Stimulated activated CD4-positive, alpha-beta T cell treated with anti-CD3 and anti-CD28 coated beads, Interleukin-4, amount 100 ng/mL, for 24 hours (primary cell): ENCODE results near the gene ZNF316.
A peak's percentile ranks its signal among the peaks of the same experiment; 100 is the strongest.
"Not testable (repeated sequence)": the region's sequence is repeated elsewhere in the genome, so short reads cannot be mapped to it uniquely, and the experiment has no call there.

Experiments
- DNase-seq: peaks from one replicate; pipeline ENCODE4 v3.0.0-alpha.2; 2020

The ZNF316 gene

GRCh38 chr7:6622134-6622710 lies 14.9 kb upstream of the ZNF316 start:
- DNase-seq = no peak

DNA sequence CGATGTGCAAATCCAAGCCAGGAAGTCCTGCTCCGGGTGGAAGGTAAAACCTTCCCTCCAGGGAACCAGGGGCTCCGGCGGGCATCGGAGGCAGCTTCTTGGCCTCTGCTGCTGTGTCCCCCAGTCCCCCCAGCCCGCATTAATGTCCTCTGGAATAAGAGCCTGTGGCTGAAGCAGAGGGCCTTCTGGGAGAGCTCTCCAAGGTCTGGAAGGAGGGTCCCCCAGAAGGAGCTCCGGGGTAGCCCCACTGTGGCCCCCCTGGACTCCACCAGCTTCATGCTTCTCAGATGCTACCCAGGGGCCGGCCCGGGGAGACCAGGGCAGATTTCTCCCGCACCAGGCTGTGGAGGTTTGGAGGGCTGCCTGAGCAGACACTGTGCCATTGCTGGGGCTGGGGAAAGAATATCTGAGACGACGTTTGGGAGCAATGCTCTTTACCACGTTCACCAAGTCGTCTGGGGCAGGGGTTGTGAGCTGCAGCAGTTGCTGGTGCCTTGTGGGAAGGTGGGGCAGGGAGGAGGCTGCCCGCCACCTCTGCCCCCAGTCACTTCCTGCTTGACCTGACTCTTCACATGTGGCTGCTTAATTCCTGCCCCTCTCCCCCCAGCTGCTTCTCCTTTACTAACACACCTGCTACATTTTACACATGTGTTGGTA lies 13.4 kb upstream of the ZNF316 start:
- no peak for DNase-seq

DNA sequence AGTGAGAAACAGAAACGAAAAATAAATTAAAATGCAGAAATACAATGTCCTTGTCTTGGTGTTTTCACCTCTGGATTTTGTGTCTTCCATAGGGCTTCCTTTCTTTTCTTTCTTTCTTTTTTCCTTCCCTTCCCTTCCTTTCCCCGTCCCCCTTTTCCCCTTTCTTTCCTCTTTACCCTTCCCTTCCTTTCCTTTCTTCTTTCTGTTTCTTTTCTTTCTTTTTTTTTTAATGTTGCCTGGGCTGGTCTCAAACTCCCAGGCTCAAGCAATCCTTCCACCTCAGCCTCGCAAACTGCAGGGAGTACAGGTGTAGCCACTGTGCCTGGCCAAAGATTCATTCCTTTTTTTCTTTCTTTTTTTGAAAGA lies 12.9 kb upstream of the ZNF316 start:
- no peak for DNase-seq

DNA sequence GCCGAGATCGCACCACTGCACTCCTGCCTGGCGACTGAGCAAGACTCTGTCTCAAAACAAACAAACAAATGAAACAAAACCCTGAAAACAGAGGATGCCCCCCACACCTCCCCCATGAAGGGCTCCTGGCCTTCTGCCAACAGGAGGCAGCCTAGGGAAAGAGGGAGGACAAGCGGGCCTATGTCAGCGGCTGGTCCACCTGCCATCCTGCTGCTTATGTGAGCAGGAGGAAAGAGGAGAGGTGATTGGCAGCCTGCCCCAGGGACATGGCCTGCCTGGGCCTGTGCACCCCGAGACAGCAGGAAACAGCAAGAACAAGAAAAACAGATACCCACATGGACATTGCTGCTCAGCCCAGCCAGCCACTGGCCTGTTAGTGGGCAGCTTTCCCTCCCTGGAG lies 9.1 kb upstream of the ZNF316 start:
- DNase-seq = no peak

GRCh38 chr7:6630007-6630849 lies 6.9 kb upstream of the ZNF316 start:
- no peak for DNase-seq

- no peak for DNase-seq
Measured at GRCh38 chr7:6631605-6632004, 5.5 kb upstream of the ZNF316 start.

GRCh38 chr7:6634021-6634420 lies 3.1 kb upstream of the ZNF316 start:
- DNase-seq = no peak

- DNase-seq = not testable (repeated sequence)
Measured at GRCh38 chr7:6634971-6635370, 2.1 kb upstream of the ZNF316 start.

GRCh38 chr7:6637544-6638229 lies 569 bp downstream of the ZNF316 start:
- DNase-seq = peak; percentile 62

DNA sequence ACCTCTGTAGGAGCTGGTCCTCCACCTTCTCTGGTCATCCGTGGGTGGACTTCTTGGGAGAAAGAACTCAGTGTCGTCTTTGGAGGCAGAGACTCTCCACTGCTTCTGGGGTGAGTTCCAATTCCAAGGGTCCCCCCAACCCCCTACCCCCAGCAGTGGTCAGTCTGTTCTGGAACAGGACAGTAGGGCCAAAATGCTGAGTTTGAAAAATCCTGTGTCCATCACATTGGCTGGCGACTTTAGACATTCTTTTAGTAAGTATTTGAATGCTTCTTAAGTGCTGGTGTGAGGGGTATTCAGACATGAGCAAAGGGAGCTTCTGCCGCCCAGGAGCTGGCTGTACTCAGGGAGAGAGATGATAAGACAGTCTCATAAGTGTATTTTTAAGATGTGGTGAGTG lies 1.9 kb downstream of the ZNF316 start:
- DNase-seq = no peak

GRCh38 chr7:6639627-6640026 lies 2.5 kb downstream of the ZNF316 start:
- no peak for DNase-seq

GRCh38 chr7:6640246-6640721 lies 3.2 kb downstream of the ZNF316 start:
- DNase-seq = peak; percentile 44

DNA sequence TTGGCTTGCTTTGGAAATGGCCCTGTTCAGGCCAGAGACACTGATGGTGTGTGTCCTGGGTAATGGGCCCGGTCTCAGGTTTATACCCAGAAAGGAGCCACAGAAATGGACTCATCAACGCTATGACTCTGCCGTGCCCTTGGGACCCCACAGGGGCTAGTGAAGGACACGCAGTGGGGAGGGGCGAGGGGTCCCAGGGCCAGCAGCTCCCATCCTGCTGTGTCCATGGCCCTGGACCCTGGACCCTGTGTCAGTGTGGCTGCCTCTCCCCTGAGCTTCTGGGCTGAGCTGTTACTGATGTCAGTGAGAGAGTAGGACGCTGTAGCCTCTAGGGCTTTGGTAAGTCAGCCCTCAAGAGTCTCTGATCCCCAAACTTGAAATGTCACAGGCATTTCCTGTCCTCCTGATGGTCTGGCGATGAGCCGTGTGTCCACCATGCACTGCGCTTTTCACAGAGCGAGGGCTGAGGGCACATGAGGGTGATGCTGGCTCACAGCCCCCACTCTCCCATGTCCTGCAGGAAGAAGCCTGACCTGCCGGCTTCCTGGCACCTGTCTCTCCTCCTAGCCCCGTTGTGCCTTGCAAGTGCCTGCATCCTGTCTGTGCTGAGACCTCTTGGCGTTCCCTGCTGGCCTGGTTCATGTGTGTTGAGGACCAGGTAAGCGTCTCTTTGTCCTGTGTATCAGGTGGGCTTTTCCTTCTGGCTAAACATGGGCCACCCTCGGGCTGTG lies 4.4 kb downstream of the ZNF316 start:
- no peak for DNase-seq

- no peak for DNase-seq
Measured at GRCh38 chr7:6642239-6642839, 5.2 kb downstream of the ZNF316 start.

- DNase-seq = no peak
Measured at GRCh38 chr7:6642861-6643640, 5.9 kb downstream of the ZNF316 start.

DNA sequence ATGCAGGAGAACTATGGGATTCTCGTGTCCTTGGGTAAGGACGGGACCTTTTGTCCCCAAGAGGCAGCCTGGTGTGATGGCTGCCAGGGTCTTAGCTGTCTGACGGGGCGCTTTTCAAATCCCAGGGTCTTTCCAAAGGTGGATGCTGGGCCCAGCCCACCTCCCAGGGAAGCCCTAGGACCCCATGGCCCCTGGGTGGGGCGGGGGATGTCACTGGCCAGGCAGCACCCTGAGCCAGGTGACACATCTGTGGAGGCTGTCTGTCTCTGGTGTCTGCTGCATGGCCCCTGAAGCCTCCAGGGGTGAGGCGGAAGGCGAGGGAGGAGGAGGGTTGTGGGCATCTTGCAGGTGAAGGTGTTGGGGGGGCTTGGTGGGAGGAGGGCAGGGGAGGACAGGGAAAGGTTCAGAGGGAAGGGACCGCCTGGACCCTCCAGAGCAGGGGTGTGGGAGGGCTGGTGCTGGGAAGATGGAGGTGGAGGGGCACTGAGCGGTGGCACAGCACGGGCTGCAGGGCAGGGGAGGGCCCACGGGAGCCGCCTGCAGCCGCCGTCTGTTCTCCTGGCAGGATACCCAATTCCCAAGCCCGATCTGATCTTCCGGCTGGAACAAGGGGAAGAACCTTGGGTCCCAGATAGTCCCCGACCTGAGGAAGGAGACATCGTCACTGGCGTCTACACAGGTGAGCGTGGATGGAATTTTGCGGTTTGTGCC lies 7.0 kb downstream of the ZNF316 start:
- no peak for DNase-seq

GRCh38 chr7:6644728-6645127 lies 7.6 kb downstream of the ZNF316 start:
- no peak for DNase-seq

DNA sequence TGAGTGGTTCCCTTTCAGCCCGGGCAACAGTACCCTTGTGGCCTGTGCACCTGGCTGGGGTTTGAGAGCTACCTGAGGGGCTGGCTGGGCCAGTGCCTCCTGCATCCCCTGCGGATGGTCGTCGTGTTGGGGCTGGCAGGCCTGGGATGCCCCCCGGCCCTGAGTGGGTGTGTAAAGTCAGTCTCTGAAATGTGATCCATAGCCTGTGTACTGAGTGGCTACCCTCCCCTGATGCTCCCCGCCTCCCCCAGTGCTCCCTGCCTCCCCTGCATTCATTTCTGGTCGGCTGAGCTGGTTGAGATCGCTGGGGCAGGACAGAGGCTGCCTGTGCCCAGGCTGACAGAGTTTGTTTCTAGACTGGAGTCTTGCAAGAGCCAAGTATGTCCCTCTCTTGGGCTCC lies 9.3 kb downstream of the ZNF316 start:
- DNase-seq = no peak

GRCh38 chr7:6647080-6647479 lies 10.0 kb downstream of the ZNF316 start:
- no peak for DNase-seq

- DNase-seq = no peak
Measured at GRCh38 chr7:6647541-6647940, 10.4 kb downstream of the ZNF316 start.
